Testis (tissue), 3 donors: Measurements from ENCODE around the gene TRIM29. TPM values are rescaled to one million over a fixed set of nuclear protein-coding genes. Genes with fewer than 3 reads are reported as not detected.

Experiments used
- DNase-seq: peaks from one replicate; pipeline ENCODE4 v3.0.0-alpha.2; 2019
- H3K27ac ChIP-seq, 2 donors: fragments of 200-600 bp; sonication (generic); one replicate each; pipeline ENCODE4 v1.5.1; 2019
- H3K27me3 ChIP-seq: fragments of 200-600 bp; sonication (generic); one replicate; pipeline ENCODE4 v1.5.1; 2019
- H3K36me3 ChIP-seq: fragments of 200-600 bp; sonication (generic); one replicate; pipeline ENCODE4 v1.5.1; 2017; ENCODE audit warnings: low read depth; ENCODE audit errors: missing control alignments
- H3K4me1 ChIP-seq: fragments of 200-600 bp; sonication (generic); one replicate; pipeline ENCODE4 v1.5.1; 2019
- H3K4me3 ChIP-seq, 2 donors: fragments of 200-600 bp; sonication (generic); one replicate each; pipeline ENCODE4 v1.5.1; 2017 to 2019
- H3K9me3 ChIP-seq: fragments of 200-600 bp; sonication (generic); one replicate; pipeline ENCODE4 v1.5.1; 2017
- CTCF ChIP-seq, 3 experiments: fragments of 450-650 bp in 2 of 3; fragments of 200-600 bp in 1 of 3; sonication (generic) in 1 of 3; IDR thresholded peaks; one replicate each; pipeline ENCODE4 v1.5.1; 2016 to 2019; ENCODE audit warnings: antibody characterized with exemption in 3 of 3, mild to moderate bottlenecking in 2 of 3, moderate library complexity in 1 of 3
- POLR2A ChIP-seq: fragments of 450-650 bp; IDR thresholded peaks from one replicate; pipeline ENCODE4 v1.6.1; 2017; ENCODE audit warnings: antibody characterized with exemption, mild to moderate bottlenecking, moderate library complexity
- WGBS, 2 donors: methylation state at CpG; one replicate each; pipeline ENCODE4 v1.1.5; 2018; 5-methylcytosine and 5-hydroxymethylcytosine counted together
- intact Hi-C: fragments of 100-400 bp; cut with DNase I; formaldehyde crosslinking; loops from one replicate; pipeline ENCODE4 v1.15.1; 2023; ENCODE audit warnings: low total_unique reads
- polyA plus RNA-seq: library from polyadenylated mRNA; stranded (reverse); fragments of 350-450 nt; fragmentation: Illumina TruSeq; extraction: RNeasy Lipid Tissue Mini Kit (QIAGEN cat#74804); gene quantifications from one replicate; pipeline ENCODE4 v1.2.3, GENCODE V29; 2014; ENCODE audit warnings: low read depth, low replicate concordance; ENCODE audit not compliant: insufficient read depth
- total RNA-seq, 2 donors: library from RNA; depleted of rRNA; stranded (reverse); fragments of >200 nt; gene quantifications; one replicate each; pipeline ENCODE4 v1.2.3, GENCODE V29; 2016

Gene TRIM29
- total and polyA plus RNA-seq, 3 donors from 2014 or later: 11.6 to 18.2 (median 12.3) TPM

GRCh38 chr11:120127236-120127635, 10.7 kb downstream of the TRIM29 start:
- Histone ChIP-seq H3K9me3 (no peaks in the 10 kb centered on the region), H3K36me3 (no peaks in the 10 kb centered on the region), H3K27me3 (no peaks in the 10 kb centered on the region), H3K27ac (no peak overlapping the region), H3K4me1 (no peaks in the 10 kb centered on the region), H3K4me3 (no peak overlapping the region)
- DNase-seq: no peak
- intact Hi-C loops: no loop called here
- WGBS, 2 donors: 92% methylated on average over 7 of the region's 7 CpGs
- no peak for TF ChIP-seq POLR2A
- TF ChIP-seq CTCF (IDR thresholded peaks at IDR 0.05): no peak

GRCh38 chr11:120126620-120127019, 11.3 kb downstream of the TRIM29 start:
- WGBS, 2 donors: 70 to 76% methylated on average over 4 of the region's 4 CpGs

GRCh38 chr11:120125509-120125908, 12.4 kb downstream of the TRIM29 start:
- Histone ChIP-seq H3K27me3 (no peaks in the 10 kb centered on the region), H3K36me3 (no peaks in the 10 kb centered on the region), H3K27ac (no peak overlapping the region), H3K9me3 (no peaks in the 10 kb centered on the region), H3K4me1 (no peaks in the 10 kb centered on the region), H3K4me3 (no peak overlapping the region)
- DNase-seq: no peak
- 77 to 86% methylated on average over 8 of the region's 8 CpGs for WGBS, 2 donors
- no peak for TF ChIP-seq CTCF (IDR thresholded peaks at IDR 0.05)
- TF ChIP-seq POLR2A: no peak
- intact Hi-C loops: no loop called here

More at GRCh38 chr11:120126620-120127019, 11.3 kb downstream of the TRIM29 start:
- Histone ChIP-seq H3K36me3 (no peaks in the 10 kb centered on the region), H3K4me1 (no peaks in the 10 kb centered on the region), H3K4me3 (no peak overlapping the region), H3K27me3 (no peaks in the 10 kb centered on the region), H3K9me3 (no peaks in the 10 kb centered on the region), H3K27ac (no peak overlapping the region)
- TF ChIP-seq CTCF (IDR thresholded peaks at IDR 0.05) (no peak), POLR2A (no peak)
- intact Hi-C loops: no loop called here
- no peak for DNase-seq

- no peak overlapping the region for H3K4me3 ChIP-seq
- no peaks in the 10 kb centered on the region for H3K36me3 ChIP-seq
- no peak for DNase-seq
- H3K4me1 ChIP-seq: no peaks in the 10 kb centered on the region
- WGBS, 2 donors: 75 to 85% methylated on average over 4 to 5 of the region's 5 CpGs
- H3K27ac ChIP-seq: no peak overlapping the region
- TF ChIP-seq CTCF (IDR thresholded peaks at IDR 0.05) (no peak), POLR2A (no peak)
- intact Hi-C loops: no loop called here
- H3K9me3 ChIP-seq: no peaks in the 10 kb centered on the region
- H3K27me3 ChIP-seq: no peaks in the 10 kb centered on the region
These were observed 12.9 kb downstream of the TRIM29 start for GRCh38 chr11:120125024-120125423.

DNA sequence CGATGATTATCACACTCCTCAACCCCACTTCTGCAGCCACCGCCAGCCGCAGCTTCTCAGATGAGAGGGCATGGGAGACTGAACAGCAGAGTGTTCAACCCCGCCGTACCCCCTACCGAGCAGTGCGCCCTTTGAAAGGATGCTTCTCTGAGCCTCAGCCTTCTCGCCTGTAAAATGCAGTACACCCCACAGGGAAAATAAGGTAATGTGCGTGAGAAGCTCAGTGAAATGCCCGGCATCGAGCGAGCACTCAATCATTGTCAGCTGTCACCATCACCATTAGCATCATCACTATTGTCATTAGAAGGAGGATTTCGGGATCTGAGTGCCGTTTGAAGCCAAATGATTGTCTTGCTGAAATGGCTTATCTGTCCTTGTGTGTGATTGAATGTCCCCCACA, 13.6 kb downstream of the TRIM29 start:
- Histone ChIP-seq H3K27ac (no peak overlapping the region), H3K27me3 (no peaks in the 10 kb centered on the region), H3K4me1 (no peaks in the 10 kb centered on the region), H3K4me3 (no peak overlapping the region), H3K36me3 (no peaks in the 10 kb centered on the region), H3K9me3 (no peaks in the 10 kb centered on the region)
- WGBS, 2 donors: 92% methylated on average over 12 to 14 of the region's 14 CpGs
- DNase-seq: no peak
- intact Hi-C loops: no loop called here
- TF ChIP-seq POLR2A: no peak
- TF ChIP-seq CTCF (IDR thresholded peaks at IDR 0.05): no peak
